ENCODE measurements around the gene POLR2L.

POLR2L gene

DNA sequence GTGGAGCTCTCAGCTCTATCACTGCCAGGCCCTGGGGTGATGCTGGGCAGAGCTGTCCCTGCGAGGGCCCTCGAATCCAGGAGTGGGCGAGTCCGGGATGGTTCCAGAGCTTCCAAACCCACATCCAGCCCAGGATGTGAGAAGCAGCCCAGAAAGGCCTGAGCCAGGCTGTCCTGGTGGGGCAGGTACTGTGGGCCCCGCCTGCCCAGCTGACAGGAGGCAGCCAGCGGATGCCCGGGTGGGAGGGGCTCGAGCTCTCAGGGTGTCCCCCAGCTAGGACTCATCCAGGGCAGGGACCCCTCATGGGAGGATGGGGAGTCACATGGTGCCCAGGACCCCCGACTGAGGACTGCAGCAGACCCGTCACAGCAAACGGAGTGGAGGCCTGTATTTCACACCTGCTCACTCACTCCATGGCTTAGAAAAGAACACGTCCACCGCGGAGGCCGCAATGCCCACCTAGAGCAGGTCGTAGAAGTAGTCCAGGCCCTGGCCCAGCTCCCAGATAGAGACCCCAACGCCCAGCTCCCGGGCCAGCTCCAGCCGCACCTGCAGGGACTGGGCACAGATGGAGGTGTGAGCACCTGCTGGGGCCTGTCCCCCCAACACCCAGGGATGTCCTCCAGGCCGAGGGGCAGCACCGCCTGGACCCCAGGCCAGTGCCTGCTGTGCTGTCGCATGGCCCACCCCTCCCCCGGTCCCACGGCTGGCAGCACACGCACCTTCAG, 27.2 kb upstream of the POLR2L start:
- no peak for DNase-seq (ENCODE audit: low read depth)
- TF ChIP-seq CTCF (IDR thresholded peaks at IDR 0.05; ENCODE audit: insufficient read depth, low read depth, low read length, missing control alignments) = no peak
- H3K4me3 ChIP-seq (ENCODE audit: low read depth, low read length) = no peak overlapping the region

DNA sequence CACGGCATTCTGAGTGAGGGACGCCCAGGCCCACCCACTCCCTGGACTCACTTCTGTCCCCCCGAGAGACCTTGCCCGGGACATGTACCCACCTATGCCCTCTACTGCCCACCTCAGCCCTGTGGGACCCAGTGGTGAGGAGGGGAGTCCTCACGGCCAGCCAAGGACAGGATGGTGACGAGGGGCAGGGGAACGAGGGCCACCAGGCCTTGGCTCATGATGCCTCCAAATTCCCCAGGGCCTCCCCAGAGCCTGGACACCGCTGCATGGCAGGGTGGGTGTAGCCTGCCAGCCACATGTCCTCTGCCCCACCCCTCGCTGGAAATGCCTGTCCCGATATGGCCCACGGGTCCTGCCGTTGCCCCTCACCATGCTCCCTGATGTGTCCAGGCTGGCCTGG, 26.5 kb upstream of the POLR2L start:
- no peak overlapping the region for H3K4me3 ChIP-seq (ENCODE audit: low read depth, low read length)
- no peak for DNase-seq (ENCODE audit: low read depth)
- TF ChIP-seq CTCF (IDR thresholded peaks at IDR 0.05; ENCODE audit: insufficient read depth, low read depth, low read length, missing control alignments) = no peak

- no peak for TF ChIP-seq CTCF (IDR thresholded peaks at IDR 0.05; ENCODE audit: insufficient read depth, low read depth, low read length, missing control alignments)
- no peak overlapping the region for H3K4me3 ChIP-seq (ENCODE audit: low read depth, low read length)
- DNase-seq (ENCODE audit: low read depth) = no peak
Observed at GRCh38 chr11:868394-868793, 26.1 kb upstream of the POLR2L start.

GRCh38 chr11:867856-868358, 25.6 kb upstream of the POLR2L start:
- no peak for TF ChIP-seq CTCF (IDR thresholded peaks at IDR 0.05; ENCODE audit: insufficient read depth, low read depth, low read length, missing control alignments)
- no peak overlapping the region for H3K4me3 ChIP-seq (ENCODE audit: low read depth, low read length)
- no peak for DNase-seq (ENCODE audit: low read depth)

GRCh38 chr11:866481-866880, 24.2 kb upstream of the POLR2L start:
- no peak for DNase-seq (ENCODE audit: low read depth)
- no peak overlapping the region for H3K4me3 ChIP-seq (ENCODE audit: low read depth, low read length)

DNA sequence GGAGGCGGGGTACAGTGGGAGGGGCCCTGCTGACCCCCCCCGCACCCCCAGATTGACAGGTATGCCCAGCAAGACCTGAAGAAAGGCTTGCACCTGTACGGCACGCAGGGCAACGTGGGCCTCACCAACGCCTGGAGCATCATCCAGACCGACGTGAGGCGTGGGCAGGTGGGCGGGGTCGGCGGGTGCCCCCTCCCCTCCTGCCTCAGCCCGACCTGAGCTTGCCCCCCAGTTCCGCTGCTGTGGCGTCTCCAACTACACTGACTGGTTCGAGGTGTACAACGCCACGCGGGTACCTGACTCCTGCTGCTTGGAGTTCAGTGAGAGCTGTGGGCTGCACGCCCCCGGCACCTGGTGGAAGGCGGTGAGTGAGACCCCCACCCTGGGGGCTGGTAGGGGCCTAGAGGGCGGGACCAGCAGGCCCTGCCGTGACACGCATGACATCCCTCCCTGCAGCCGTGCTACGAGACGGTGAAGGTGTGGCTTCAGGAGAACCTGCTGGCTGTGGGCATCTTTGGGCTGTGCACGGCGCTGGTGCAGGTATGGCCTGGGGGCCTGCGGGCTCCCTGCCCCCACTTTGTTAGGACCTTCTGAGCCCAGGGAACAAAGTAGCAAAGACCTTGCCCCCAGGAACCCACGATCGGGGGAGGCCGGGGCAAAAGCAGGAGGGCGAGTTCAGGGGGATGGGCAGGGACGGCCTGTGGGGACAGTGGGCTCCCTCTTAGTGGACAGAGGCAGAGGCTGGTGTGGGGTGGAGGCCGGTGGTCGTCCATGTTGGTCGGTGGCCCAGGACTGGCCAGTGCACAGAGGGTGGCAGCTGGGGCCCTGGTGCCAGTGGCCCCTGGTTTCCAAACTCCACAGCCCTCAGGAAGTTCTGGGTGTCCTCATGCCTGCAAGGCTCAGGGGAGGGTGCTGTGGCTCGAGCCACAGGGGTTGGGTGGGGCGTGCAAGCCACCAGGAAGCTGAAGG, 23.4 kb upstream of the POLR2L start:
- no peak for TF ChIP-seq CTCF (IDR thresholded peaks at IDR 0.05; ENCODE audit: insufficient read depth, low read depth, low read length, missing control alignments)
- H3K4me3 ChIP-seq (ENCODE audit: low read depth, low read length) = no peak overlapping the region
- DNase-seq (ENCODE audit: low read depth) = no peak

More at GRCh38 chr11:866481-866880, 24.2 kb upstream of the POLR2L start:
- no peak for TF ChIP-seq CTCF (IDR thresholded peaks at IDR 0.05; ENCODE audit: insufficient read depth, low read depth, low read length, missing control alignments)
